Activated CD4-positive, alpha-beta T cell treated with anti-CD3 and anti-CD28 coated beads for 4 hours (primary cell): ENCODE data around the gene CELA2B.
"Not testable (repeated sequence)": the region's sequence is repeated elsewhere in the genome, so short reads cannot be mapped to it uniquely, and the experiment has no call there.

Experiments used
- DNase-seq, 2 donors: peaks; one replicate each; pipeline ENCODE4 v3.0.0-alpha.2; 2020

The CELA2B gene

DNA sequence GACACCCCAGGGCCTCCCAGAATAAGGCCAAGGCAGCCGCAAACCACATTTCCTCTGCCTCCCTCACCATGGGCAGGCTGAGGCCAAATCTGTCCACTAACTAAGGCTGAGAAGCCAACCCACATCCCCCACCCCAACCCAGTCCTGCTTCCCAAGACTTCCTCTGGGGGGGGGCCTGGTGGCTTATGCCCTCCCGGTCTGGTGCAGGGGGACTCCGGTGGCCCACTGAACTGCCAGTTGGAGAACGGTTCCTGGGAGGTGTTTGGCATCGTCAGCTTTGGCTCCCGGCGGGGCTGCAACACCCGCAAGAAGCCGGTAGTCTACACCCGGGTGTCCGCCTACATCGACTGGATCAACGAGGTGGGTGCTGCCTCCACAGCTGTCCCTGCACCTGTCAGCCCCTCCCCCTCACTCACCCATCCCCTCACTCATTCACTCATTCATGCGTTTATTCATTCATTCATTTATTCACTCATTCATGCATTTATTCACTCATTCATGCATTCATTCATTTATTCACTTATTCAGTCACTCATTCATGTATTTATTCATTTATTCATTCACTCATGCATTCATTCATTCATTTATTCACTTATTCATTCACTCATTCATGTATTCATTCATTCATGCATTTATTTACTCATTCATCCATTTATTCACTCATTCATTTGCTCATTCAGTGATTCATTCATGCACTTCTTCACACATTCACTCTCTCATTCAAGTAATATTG lies 30.3 kb upstream of the CELA2B start:
- DNase-seq, result no peak

DNA sequence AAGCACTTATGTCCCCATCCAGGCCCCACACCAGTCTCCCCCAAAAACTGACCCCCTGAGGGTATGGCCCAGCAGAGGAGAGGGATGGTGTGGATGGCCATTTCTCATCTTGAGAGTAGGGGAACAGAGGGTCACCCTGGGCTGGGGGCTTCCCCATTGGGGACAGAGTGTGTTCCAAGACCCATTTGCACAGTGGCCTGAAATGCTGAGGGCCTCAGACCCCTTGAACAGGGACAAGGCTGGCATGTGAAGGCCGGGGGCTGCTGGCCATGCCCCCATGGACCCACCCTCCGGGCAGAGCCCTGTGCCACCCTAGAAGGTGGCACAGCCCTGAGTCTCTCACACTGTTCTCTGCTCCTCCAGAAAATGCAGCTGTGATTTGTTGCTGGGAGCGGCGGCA lies 29.7 kb upstream of the CELA2B start:
- no peak for DNase-seq

DNA sequence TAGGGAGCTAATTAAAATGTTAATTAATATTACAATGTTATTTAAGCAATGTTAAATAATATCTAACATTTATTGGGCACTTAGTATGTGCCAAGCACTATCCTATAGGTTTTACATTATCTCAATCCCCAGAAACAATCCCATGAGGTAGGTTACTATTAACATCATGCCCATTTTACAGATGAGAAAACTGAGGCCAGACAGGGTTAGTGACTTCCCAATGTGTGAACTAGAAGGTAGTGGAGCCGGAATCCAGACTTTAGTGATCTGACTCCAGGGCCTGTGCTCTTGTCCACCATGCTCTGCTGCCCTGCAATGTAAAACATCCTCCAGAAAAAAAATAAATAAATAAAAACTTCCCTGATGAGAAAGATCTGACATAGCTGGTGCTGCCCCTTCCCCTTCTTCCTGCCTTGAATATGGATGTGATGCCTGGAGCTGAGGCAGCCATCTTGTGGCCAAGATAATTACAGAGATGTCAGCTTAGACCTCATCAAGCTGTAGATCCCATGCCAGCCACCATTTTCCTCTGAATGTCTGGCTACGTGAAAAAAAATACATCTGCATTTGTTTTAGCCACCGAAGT lies 26.9 kb upstream of the CELA2B start:
- no peak for DNase-seq

DNA sequence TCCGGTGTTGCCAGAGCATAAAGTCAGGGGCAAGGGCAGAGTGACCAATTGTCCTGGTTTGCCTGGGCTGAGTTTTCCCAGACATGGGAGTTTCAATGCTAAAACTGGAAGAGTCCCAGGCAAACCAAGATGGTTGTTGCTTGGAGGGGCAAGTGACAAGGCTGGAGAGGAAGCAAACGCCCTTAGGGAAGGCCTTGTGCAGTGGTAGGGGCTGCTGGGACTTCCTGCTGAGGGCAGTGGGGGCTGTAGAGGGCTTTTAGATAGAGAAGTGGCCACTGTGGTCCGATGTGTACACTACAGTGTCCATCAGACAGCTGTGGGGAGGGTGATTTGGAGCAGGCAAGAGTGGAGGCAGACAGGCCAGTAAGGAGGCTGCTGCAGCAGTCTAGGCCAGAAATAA lies 26.3 kb upstream of the CELA2B start:
- no peak for DNase-seq

DNA sequence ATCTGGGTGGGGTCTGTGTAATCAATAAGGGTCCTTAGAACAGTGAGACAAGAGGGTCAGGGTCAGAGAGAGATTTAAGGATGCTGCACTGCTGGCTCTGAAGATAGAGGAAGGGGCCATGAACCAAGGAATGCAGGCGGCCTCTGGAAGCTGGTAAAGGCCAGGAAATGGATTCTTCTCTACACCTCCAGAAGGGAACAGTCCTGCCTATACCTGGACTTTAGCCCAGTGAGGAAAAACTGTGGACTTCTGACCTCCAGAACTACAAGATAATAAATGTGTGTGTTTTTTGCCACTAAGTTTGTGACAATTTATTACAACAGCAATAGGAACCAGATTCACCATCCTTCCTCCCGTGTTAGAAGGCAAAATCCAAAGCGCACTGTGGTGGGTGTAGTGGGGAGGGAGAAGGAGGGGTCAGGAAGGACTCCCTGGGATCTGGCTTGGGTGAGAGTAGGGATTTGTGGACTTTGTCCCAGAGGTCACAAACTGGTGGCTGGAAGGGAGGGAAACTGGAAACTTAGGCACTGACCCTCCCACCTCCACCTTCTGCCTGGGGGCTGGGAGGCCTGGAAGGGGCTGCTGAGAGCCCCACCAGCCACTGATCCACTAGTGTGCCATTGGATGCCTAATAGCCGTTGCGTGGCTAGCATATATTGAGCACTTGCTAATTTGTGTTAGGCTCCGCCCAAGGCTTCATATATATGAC lies 24.7 kb upstream of the CELA2B start:
- no peak for DNase-seq

DNA sequence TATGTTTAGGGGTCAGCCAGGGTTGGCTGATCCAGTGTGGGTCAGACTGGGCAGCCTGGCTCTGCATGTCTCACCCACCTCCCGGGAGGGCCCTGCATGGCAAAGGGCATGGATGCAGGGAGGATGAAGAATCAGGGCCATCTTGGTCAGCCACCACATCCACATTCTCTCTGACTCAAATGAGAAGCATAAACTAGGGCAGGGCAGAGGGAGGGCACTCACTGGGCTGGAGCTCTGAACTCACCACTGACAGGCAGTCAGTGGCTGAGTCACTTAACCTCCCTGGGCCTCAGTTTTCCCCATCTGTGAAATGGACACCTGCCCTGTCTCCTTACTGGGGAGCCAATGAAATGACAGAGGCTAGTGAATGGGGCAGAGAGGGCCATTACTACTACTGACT lies 23.7 kb upstream of the CELA2B start:
- DNase-seq, result no peak

DNA sequence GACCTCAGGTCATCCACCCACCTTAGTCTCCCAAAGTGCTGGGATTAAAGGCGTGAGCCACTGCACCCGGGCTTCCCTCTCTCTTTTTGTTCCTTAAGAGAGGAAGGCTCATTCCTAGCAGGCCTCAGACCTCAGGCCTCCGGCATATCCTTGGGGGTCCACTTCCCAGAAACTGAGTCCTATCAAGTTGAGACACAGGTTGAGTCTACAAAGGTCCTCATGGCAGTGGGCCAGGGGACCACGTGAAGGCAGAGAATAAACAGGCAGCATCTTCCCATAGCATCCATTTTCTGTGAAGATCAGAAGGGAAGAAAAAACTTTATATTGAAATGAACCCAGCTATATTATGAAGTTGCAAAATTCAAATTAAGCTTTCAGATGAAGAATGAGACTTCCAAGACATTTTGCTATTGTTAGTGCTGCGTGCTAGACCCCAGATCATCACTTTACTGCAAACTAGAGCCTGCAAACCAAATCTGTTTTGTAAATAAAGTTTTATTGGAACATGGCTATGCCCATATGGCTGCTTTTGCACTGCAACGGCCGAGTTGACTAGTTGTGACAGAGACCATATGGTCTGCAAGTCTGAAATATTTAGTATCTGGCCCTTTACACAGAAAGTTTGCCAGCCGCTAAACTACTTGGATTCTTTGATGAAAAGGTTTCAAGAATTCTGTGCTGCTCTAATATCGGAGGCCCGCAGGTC lies 22.9 kb upstream of the CELA2B start:
- no peak for DNase-seq

DNA sequence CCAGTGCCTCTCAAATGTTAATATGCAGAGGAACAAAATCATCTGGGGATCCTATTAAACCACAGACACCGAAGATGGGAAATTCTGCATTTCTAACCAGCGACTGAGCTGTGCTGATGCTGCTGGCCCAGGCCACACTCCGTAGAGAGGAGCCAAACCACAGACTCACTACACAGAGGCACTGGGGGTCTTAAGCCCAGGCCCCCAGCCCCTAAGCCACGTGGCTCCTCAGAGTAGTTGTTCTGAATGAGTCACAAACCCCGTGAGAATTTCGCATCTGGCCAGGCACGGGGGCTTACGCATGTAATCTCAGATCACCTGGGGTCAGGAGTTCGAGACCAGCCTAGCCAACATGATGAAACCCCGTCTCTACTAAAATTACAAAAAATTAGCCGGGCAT lies 22.2 kb upstream of the CELA2B start:
- no peak for DNase-seq

DNA sequence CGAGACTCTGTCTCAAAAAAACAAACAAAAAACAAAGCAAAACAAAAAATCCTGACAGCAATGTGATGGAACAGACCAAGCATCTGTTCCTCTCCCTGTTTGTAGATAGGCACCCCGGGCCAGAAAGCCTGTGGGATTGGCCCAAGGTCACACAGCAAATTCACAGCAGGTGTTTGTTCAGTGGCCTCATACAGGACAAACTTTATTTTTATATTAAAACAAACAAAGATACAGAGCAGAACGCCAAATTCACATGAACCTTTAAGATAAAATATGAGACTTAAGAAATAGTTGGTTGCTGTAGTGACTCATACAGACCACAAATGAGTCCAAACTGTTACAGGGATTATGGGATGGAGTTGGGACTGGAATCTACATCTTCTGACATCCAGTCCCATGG lies 21.6 kb upstream of the CELA2B start:
- DNase-seq, result no peak

DNA sequence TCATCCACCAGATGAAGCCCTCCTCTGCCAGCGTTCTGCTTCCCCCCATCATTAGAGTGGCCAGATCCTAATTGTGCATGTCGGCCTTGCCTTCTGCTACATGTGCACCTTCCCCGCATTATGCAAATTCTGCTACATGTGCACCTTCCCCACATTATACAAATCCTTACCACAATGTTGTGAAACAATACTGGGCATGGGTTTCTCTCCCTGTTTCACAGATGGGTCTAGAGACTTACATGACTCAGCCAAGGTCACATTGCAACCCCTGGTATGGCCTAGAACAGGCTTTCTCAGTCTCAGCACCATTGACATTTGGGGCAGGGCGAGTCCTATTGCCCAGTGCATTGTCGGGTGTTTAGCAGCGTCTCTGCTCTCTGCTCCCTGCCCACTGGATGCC lies 20.4 kb upstream of the CELA2B start:
- no peak for DNase-seq

DNA sequence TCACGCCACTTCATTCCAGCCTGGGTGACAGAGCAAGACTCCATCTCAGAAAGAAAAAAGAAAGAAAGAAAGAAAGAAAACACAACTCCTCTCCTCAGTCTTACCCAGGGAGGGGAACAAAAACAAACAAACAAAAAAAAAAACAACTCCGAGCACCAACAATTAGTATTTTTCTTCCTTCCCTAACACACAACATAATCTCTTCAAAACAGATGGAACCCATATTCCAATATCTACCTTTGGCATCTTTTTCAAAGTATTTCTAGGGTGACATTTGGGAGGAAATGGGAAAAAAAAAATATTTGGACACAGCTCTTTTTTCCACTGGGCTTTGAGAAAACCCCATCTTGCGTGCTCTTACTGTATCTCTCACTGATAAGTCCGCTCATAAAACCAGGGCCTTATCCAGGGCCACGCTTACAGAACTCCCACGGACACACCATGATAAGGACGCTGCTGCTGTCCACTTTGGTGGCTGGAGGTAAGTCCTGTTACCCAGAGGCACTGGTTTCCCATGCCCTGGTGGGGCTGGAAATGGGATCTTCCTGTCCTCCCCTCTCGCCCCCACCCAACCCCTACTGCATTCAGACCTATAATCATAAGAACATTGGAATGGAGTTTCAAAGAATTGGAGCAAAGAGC lies 19.5 kb upstream of the CELA2B start, which contains the start of gene CELA2A:
CELA2A (plus strand) TSS at position 420 of the 642 bp plus-strand sequence; CDS start at position 442, 22 bp downstream.
- no peak for DNase-seq

DNA sequence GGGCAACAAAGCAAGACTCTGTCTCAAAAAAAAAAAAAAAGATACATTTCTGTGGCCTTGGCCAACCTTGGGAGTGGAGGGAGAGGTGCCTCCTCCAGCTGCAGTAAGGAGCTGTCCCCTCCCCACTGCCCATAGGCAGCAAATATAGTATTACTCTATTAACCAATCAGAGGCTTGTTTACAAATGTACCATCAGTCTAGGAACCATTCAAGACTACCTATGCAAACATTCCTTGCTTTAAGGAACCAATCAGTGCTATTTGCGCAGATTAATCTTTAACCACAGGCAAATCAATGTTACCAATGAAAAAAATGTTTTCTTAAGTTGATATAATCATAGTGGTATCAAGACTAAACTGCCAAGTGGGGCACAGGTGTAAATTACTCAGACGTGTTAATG lies 18.3 kb upstream of the CELA2B start:
- DNase-seq, result no peak

DNA sequence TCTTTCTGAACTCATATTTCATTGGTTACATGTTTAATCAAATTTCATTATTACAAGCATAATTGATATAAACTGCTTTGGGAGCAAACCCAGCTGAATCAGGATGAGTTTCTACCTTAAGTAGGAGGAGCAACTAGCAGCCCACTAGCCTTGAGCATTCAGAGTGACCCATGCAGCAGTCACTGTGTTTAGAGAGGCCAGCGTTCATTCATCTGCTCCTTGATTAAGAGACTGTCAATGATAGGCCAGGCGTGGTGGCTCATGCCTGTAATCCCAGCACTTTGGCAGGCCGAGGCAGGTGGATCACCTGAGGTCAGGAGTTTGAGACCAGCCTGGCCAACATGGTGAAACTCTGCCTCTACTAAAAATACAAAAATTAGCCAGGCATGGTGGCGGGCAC lies 17.5 kb upstream of the CELA2B start:
- not testable (repeated sequence) for DNase-seq

DNA sequence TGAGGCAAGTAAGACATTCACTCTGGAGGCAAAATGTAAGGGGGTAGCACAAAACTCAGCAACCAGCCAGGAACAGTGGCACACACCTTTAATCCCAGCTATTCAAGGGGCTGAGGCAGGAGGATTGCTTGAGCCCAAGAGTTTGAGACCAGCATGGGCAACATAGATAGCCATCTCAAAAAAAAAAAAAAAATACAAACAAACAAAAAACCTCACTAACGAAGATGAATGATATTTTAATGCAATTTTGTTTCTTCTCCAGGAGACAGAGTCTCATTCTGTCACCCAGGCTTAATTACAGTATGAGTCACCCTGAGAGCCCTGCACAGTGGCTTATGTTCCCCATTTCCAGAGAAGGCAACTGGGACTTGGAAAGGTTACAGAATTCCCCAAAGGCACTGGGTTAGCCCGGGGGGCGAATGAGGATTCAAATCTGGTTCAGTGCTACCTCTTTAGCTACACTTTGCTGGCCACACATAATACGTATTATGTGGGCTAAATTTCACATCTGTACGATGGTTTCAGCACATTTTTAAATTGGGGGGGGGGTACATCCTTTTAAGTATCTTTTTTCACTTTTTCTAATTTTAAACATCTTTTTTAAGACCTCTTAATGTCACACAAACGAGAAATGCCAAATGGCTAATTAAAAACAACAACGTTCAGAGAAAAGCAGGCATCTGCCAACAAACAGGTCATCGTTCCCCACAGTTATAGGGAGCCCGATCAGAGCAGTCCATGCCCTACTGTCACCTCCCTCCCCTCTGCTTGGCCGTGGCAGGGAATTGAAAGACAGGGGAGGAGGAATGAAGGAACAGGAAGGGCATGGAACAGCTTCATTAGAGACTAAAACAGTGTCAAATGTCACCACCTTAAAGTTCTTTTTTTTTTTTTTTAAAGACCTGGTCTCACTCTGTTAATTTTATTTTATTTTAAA lies 15.9 kb upstream of the CELA2B start:
- DNase-seq, result no peak

DNA sequence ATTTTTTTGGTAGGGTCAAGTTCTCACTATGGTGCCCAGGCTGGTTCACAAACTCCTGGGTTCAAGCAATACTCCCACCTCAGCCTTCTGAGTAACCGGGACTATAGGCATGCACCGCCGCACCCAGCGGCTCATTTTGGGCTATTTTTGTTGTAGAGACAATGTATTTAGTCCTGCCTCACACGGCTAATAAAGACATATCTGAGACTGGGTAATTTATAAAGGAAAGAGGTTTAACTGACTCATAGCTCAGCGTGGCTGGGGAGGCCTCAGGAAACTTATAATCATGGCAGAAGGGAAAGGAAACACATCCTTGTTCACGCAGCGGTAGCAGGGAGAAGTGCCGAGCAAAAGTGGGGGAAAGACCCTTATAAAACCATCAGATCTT lies 15.2 kb upstream of the CELA2B start:
- DNase-seq, result no peak

DNA sequence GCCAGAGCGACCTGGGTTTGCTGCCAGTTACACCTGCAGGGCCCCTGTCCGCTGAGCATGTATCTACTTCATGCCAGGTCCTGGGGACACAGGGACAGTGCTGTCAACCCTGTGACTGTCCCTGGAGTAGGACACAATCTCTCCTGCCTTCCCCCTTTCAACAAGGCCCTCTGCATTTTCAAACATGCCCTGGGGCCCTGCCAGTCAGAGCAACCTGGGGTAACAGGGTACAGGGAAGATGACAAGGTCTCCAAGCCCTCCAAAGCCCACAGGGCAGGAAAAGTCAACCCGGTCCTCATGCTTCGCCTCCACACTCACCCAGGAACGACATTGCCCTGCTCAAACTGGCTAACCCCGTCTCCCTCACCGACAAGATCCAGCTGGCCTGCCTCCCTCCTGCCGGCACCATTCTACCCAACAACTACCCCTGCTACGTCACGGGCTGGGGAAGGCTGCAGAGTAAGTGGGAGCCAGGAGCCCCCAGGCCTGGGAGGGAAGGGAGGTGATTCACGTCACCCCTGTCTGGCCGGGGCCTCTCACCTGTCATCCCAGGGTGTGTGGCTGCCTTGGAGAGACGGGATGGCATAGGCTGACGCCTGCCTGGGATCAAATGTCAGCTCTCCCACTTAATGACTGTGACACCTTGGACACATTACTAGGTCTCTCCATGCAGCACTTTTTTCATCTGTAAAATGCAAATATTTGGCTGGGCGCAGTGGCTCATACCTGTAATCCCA lies 12.7 kb upstream of the CELA2B start:
- DNase-seq, result not testable (repeated sequence)

DNA sequence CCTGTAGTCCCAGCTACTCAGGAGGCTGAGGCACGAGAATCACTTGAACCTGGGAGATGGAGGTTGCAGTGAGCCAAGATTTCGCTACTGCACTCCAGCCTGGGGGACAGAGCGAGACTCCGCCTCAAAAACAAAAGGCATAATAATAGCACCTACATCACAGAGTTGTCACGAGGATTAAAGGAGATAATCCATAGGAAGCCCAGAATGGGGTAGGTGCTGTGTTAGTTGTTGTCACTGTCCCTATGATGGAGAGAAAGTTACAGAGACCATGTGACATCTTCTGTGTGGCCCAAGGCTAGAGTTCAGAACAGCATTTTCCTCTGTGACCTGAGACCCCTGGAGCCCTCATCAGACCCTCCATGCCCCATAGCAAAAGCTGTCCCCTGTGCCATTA lies 12.0 kb upstream of the CELA2B start:
- DNase-seq, result not testable (repeated sequence)

DNA sequence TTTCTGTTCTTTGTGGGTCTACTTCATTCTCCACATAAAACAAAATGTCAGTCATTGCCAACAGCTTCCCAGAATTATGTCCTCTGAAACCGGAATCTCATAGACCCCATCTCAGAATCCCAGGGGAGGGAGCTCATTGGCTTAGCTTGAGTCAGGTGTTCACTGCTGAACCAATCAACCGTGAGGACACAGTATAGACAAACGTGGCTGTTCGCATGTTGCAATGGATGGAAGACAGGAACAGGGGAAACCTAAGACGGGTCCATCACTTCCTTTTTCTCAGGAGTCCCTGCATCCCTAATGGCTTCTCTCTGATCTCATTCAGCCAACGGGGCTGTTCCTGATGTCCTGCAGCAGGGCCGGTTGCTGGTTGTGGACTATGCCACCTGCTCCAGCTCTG lies 10.2 kb upstream of the CELA2B start:
- no peak for DNase-seq

DNA sequence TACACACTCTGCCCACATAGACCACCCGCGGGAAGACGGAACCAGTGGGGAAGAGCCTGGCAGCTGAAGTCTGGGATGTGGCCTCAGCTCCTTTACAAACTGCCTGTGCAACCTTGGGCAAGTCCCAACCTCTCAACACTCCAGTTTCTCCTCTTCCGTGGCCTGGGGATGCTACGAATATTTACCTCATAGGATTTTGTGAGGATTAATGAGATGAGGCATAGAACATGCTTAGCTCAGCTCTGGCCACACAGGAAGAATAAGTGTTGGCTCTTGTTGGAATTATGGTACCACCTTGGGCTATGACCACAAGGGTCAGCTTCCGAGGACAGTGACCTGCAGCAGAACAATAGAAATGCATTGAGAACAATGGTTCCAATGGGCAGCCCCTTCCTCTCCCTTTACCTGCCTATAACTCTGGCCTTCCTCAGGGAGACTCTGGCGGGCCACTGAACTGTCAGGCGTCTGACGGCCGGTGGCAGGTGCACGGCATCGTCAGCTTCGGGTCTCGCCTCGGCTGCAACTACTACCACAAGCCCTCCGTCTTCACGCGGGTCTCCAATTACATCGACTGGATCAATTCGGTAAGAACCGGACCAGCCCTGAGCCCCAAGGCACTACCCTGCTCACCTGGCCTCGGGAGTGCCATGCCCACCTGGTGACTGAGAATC lies 8.8 kb upstream of the CELA2B start:
- DNase-seq, result not testable (repeated sequence)

DNA sequence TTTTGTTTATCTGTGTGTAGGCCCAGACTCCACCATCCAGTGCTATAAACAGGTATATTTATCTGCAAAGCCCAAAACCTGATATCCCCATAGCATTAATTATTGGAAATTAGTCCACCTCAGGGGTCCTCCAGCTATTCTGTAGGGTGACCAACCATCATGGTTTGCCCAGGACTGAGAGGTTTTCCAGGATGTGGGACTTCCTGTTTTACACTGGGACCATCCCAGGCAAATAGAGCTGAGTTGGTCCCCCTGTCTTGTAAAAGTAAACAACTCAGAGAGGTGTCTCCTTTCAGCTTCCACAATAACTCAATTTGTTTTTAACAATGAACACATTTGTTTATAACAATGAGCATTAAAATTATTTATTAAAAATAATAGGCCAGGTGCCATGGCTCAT lies 7.8 kb upstream of the CELA2B start:
- no peak for DNase-seq

DNA sequence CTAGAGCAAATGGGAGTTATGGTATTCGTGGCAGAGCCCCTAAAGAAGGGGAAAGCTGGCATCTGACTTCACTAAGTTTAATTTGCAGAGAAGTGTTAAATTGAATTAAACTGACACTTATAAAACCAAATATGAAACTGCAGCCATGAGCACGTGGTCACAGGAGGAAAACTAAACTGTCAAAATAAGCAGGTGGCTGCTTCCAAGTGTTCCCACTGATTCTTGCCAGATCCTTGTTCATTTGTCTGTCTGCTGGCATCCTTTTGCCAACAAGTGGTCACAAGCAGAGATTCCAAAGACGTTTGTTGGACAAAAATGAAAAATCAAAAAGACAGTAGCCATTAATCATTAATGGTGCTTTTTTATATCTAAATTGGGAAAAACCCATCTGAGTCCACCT lies 6.5 kb upstream of the CELA2B start:
- DNase-seq, result no peak
